Activated naive CD4-positive, alpha-beta T cell treated with anti-CD3 and anti-CD28 coated beads, Interleukin-2, amount 10 ng/mL, durations not matched to agents 7 days and 5 days (primary cell): Measurements from ENCODE around the gene CCNL2.
"Not testable (repeated sequence)": the region's sequence is repeated elsewhere in the genome, so short reads cannot be mapped to it uniquely, and the experiment has no call there.

ENCODE experiments used
- CTCF ChIA-PET: fragments of 350-600 bp; sonication (Branson Sonifier 250); formaldehyde crosslinking; loops from one replicate; lab custom pipeline; 2021; ENCODE audit warnings: antibody characterized with exemption; lab: Charles Lee
- DNase-seq: peaks from one replicate; pipeline ENCODE4 v3.0.0-alpha.2; 2020
- H3K27ac Mint-ChIP-seq: one replicate; pipeline ENCODE4 v1.8.0; 2021; ENCODE audit warnings: mild to moderate bottlenecking, moderate library complexity, mixed read lengths
- H3K27me3 Mint-ChIP-seq: one replicate; pipeline ENCODE4 v1.8.0; 2021; ENCODE audit warnings: mild to moderate bottlenecking, mixed read lengths
- H3K36me3 Mint-ChIP-seq: one replicate; pipeline ENCODE4 v1.8.0; 2021; ENCODE audit warnings: mixed read lengths
- H3K4me1 Mint-ChIP-seq: one replicate; pipeline ENCODE4 v1.8.0; 2021; ENCODE audit warnings: mixed read lengths
- H3K4me3 Mint-ChIP-seq: one replicate; pipeline ENCODE4 v1.8.0; 2021; ENCODE audit warnings: mild to moderate bottlenecking, moderate library complexity, mixed read lengths
- H3K9me3 Mint-ChIP-seq: one replicate; pipeline ENCODE4 v1.8.0; 2021; ENCODE audit warnings: mixed read lengths

Gene CCNL2

DNA sequence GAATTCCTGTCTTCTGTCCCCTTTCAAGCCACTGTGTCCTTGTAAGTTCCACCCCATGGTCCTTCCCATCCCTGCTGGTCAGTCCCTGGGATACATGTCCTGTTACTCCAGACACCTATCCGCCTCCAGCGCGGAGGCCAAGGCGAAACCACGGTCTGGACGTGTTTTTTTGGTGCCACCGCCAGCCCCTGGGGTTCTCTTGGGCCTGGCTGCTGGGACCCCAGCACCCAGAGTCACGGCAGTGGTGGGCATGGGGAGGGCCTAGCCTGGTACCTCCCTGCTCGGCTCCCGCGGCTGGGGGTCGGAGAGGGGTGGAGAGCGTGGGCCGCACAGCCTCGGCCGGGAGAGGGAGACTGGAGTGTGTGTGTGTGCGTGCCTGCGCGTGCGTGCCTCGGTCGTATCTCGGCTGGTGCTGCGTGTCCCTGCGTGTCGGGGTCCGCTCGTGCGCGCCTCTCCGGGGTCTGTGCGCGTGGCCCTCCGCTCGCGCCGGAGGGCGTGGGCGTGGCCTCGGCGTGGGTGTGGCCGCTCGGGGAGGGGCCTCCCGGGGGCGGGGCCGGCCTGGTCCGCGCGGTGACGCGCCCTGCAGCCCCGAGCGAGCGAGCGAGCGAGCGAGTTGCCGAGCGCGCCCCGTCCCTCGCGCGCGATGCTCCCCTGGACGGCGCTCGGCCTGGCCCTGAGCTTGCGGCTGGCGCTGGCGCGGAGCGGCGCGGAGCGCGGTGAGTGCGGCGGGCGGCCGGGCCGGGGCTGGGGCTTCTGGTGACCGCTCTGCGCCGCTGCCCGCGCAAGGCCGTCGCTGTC is 36.2 kb upstream of the CCNL2 start, which contains the start of gene VWA1:
TSS of gene VWA1 (plus strand) at position 585 of the 798 bp plus-strand sequence. CDS start at position 644, 59 bp downstream.
- H3K4me3 Mint-ChIP-seq = peak within 1 kb of the TSS; percentile 50
- H3K27ac Mint-ChIP-seq = no peak within 1 kb of the TSS
- DNase-seq = peak; percentile 74
- CTCF ChIA-PET = no interaction called here
- H3K9me3 Mint-ChIP-seq = no peaks in the 10 kb centered on the region
- H3K4me1 Mint-ChIP-seq = peaks cover 9% of the 10 kb centered on the region
- H3K36me3 Mint-ChIP-seq = no peaks in the 10 kb centered on the region
- H3K27me3 Mint-ChIP-seq = peaks cover 84% of the 10 kb centered on the region

DNA sequence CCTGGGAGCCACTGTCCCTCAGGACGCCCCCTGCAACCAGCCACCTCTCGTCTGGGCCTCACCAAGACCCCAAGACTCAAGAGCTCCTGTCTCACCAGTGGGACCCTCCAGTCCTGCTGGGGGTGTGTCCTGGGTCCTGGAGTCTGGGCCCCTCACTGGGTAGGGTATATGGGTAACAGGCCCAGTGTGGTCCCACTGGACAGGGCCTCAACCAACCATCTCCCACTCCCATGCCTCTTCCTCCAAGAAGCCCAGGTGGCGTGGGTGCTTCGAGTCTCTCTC is 35.6 kb upstream of the CCNL2 start:
- no peak for DNase-seq
- peak overlapping the region; percentile 18 for H3K4me3 Mint-ChIP-seq
- no peaks in the 10 kb centered on the region for H3K36me3 Mint-ChIP-seq
- H3K9me3 Mint-ChIP-seq = no peaks in the 10 kb centered on the region
- H3K27ac Mint-ChIP-seq = no peak overlapping the region
- CTCF ChIA-PET = interaction anchor here (1.3 to 1.6 kb wide), 2 partner anchors 27 to 59 kb away, joined by 3 to 4 read pairs; partner anchors contain the start of gene AURKAIP1
- peaks cover 9% of the 10 kb centered on the region for H3K4me1 Mint-ChIP-seq
- H3K27me3 Mint-ChIP-seq = peaks cover 83% of the 10 kb centered on the region

DNA sequence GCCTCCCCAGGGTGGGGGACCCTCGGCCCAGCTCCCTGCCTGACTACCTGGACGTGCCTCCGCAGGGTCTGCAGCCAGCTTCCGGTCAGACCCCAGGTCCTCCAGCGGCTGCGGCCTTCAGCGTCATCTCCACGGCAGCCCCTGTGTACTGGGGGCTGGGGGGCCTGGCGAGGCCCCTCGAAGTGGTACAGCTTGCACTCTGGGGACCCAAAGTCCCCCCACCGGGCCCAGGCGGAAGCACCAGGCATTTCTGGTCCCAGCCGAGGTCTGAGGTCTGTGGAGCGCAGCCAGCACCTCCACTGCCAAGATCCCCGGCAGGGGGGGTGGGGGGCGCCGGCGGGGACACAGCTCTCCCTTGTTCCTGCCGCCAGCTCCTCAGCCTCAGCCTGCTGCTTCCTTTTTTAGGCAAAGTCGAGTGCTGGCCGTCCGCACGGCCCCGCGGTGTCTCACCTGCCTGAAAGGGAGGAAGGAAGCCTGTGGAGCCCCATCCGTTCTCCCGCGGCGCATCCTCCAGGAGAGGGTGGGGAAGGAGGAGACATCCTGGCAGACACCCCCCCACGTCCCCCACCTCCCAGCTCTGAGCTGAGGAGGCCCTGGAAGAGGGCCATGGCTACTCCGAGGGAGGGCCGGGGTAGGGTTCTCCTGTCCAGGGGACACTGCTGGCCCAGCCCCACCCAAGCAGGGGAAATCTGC is 35.1 kb upstream of the CCNL2 start:
- Mint-ChIP-seq H3K4me1 (peaks cover 9% of the 10 kb centered on the region), H3K27me3 (peaks cover 88% of the 10 kb centered on the region), H3K27ac (no peak overlapping the region), H3K36me3 (no peaks in the 10 kb centered on the region), H3K9me3 (no peaks in the 10 kb centered on the region), H3K4me3 (no peak overlapping the region)
- no peak for DNase-seq
- CTCF ChIA-PET = interaction anchor here (1.0 to 1.6 kb wide), 3 partner anchors 26 to 59 kb away, joined by 3 to 4 read pairs (median 4); partner anchors contain the start of gene AURKAIP1

DNA sequence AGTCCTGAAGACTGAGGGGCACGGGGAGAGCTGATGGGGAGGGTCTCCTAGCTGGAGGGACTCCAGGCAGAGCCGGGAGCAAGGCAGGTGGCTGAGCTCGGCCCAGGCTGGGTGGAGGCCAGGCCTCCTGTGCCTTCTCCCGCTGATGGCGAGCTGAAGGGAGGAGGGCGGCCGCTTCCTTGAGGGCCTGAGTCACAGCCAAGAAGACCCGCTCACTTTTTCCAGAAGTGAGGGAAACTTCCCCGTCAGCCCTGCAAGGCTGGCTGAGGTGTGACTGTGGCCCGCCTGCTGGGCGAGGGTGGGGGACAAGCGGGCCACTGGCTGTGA is 34.6 kb upstream of the CCNL2 start:
- Mint-ChIP-seq H3K27ac (no peak overlapping the region), H3K4me3 (no peak overlapping the region), H3K27me3 (peaks cover 90% of the 10 kb centered on the region), H3K36me3 (no peaks in the 10 kb centered on the region), H3K9me3 (no peaks in the 10 kb centered on the region), H3K4me1 (peaks cover 9% of the 10 kb centered on the region)
- CTCF ChIA-PET = interaction anchor here (1.0 to 1.6 kb wide), 3 partner anchors 26 to 58 kb away, joined by 3 to 4 read pairs (median 4); partner anchors contain the start of gene AURKAIP1
- DNase-seq = no peak

DNA sequence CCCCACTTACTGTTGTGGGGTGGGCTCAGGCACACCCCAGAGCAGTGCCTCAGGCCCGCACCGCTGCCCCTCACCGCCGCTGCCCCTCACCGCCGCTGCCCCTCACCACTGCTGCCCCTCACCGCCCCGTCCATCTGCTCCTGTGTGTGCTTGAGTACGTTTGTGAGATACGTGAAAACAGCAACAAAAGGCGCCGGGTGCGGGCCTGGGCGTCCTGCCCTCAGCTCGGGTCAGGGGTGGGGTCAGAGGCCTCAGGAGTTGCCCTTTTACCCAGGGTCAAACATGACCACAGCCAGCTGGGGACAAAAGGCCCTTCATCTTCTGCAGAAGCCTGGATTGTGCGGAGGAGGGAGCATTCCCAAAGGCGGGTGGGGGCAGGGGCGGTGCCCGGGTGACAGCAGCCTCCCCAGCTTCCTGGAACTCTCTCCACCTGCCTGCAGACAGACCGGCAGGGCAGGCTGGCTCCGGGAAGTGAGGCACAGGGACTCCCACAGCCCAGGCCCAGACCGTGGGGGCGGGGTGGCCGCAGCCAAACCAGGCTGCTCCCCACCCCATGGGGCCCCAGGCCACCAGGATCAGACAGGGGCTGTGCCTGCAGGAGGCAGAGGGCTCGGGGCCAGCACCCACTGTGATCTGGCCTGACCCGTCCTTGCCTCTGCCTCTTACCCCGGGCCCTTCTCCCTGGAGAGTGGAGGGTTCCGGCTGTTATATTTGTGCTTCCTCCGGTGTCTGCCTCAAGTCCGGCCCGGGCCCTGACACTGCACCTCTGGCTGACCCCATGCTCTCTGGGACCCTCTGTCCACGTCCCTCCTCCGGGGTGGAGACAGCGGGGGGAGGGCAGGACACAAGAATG is 34.0 kb upstream of the CCNL2 start:
- H3K4me1 Mint-ChIP-seq = peaks cover 12% of the 10 kb centered on the region

DNA sequence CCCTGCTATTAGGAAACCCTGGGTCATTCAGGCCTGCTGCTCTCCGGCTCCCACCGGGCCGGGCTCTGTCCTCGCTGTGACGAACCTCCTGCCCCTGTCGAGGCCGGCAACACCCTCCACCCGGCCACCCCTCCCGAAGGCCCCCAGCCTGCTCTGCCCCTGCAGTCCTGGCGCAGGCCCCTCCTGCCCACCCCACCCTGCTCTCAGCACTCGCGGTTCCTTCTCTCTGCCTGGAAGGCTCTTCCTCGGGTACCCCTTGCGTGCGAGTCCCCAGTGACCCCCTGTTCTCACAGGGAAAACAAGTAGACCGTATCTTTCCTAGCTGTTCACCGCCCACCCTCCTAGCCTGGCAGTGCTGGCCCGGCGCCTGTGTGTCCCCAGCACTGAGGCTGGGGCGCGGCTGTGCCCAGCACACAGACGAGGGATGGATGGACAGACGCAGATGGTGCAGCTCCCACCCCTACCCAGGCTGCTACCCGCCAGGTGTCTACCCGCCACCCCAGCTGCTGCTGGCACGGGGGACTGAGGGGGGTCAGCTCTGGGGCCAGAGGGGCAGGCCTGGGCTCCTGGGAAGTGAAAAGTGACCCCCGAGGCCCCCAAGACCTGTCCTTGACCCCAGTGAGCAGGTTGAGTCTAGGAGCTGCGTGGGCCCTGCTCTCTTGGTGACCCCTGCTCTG is 33.3 kb upstream of the CCNL2 start:
- H3K27me3 Mint-ChIP-seq = peaks cover 84% of the 10 kb centered on the region
- CTCF ChIA-PET = interaction anchor here (2.1 kb wide), 1 partner anchor 9 kb away, joined by 9 read pairs; no protein-coding TSS in a partner anchor
- H3K27ac Mint-ChIP-seq = no peak overlapping the region
- H3K4me1 Mint-ChIP-seq = peaks cover 12% of the 10 kb centered on the region
- H3K4me3 Mint-ChIP-seq = no peak overlapping the region
- no peaks in the 10 kb centered on the region for H3K9me3 Mint-ChIP-seq
- DNase-seq = no peak
- H3K36me3 Mint-ChIP-seq = no peaks in the 10 kb centered on the region

More for the DNA sequence above, 34.0 kb upstream of the CCNL2 start:
- peaks cover 90% of the 10 kb centered on the region for H3K27me3 Mint-ChIP-seq
- no peak overlapping the region for H3K4me3 Mint-ChIP-seq
- no peaks in the 10 kb centered on the region for H3K9me3 Mint-ChIP-seq
- H3K36me3 Mint-ChIP-seq = no peaks in the 10 kb centered on the region
- no peak for DNase-seq
- CTCF ChIA-PET = interaction anchor here (1.3 to 1.6 kb wide), 2 partner anchors 25 to 58 kb away, joined by 3 to 4 read pairs; partner anchors contain the start of gene AURKAIP1
- H3K27ac Mint-ChIP-seq = no peak overlapping the region

DNA sequence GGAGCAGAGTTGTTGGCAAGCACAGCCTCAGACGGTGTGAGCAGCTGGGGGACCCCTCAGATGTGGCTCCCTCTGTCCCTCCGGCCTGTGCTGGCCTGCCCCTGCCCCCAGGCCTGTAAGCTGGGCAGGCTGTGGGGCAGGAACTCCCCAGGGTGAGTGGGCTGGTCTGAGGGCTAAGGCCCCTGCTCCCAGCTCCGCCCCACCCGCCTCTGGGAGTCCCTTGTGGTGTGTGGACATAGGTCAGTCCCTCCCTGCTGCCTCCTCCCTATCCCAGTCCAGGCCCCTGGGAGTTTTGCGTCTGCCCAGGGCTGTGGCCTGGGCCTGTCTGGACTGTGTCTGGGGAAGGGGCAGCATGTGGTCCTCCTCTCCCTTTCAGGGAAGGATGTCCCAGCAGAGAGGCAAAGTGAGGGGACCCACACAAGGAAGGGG is 32.7 kb upstream of the CCNL2 start:
- DNase-seq = no peak
- CTCF ChIA-PET = interaction anchor here (2.1 kb wide), 1 partner anchor 9 kb away, joined by 9 read pairs; no protein-coding TSS in a partner anchor
- Mint-ChIP-seq H3K9me3 (no peaks in the 10 kb centered on the region), H3K36me3 (no peaks in the 10 kb centered on the region), H3K4me3 (no peak overlapping the region), H3K27me3 (peaks cover 83% of the 10 kb centered on the region), H3K4me1 (peaks cover 12% of the 10 kb centered on the region), H3K27ac (no peak overlapping the region)

DNA sequence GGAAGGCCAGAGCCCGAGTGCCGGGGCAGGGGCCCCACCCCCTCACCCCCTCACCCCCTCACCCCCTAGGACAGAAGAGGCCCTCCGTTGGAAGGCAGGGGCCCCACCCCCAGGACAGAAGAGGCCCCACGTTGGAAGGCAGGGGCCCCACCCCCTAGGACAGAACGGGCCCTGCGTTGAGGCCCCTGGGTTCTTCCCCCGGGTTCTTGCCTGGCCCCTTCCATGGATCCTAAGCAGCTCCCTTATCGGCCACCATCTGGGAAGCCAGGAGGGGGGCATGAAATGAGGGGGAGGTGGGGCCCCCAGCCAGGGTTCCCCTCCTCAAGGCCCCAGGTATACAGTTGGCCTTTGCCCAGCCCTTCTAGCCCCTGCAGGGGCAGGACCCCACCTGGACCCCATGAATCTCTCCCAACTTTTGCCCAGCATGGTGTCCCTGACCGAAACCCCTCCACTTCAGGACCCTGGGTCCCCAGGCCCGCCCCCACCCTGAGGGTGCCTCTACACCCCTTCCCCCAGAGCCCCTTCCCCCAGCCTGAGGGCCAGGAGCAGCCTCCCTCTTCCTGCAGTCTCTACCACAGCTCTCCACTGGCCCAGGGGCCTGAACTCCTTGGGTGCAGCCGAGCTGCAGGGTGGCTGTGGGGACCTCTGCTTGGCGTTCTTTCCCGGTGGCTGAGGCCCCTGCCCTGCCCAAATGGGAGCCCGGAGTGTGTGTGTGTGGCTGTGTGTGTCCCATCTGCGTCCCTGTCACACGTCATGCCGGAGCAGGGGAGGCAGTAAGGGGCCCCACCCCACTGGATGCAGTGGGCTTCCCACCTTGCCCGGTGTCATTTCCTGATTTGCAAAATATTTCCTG is 32.1 kb upstream of the CCNL2 start:
- no peaks in the 10 kb centered on the region for H3K36me3 Mint-ChIP-seq
- CTCF ChIA-PET = interaction anchor here (1.1 to 2.1 kb wide), 2 partner anchors 10 to 13 kb away, joined by 3 to 9 read pairs; no protein-coding TSS in a partner anchor
- H3K4me3 Mint-ChIP-seq = no peak overlapping the region
- H3K27me3 Mint-ChIP-seq = peaks cover 83% of the 10 kb centered on the region
- DNase-seq = no peak
- H3K9me3 Mint-ChIP-seq = no peaks in the 10 kb centered on the region
- peaks cover 10% of the 10 kb centered on the region for H3K4me1 Mint-ChIP-seq
- H3K27ac Mint-ChIP-seq = no peak overlapping the region

DNA sequence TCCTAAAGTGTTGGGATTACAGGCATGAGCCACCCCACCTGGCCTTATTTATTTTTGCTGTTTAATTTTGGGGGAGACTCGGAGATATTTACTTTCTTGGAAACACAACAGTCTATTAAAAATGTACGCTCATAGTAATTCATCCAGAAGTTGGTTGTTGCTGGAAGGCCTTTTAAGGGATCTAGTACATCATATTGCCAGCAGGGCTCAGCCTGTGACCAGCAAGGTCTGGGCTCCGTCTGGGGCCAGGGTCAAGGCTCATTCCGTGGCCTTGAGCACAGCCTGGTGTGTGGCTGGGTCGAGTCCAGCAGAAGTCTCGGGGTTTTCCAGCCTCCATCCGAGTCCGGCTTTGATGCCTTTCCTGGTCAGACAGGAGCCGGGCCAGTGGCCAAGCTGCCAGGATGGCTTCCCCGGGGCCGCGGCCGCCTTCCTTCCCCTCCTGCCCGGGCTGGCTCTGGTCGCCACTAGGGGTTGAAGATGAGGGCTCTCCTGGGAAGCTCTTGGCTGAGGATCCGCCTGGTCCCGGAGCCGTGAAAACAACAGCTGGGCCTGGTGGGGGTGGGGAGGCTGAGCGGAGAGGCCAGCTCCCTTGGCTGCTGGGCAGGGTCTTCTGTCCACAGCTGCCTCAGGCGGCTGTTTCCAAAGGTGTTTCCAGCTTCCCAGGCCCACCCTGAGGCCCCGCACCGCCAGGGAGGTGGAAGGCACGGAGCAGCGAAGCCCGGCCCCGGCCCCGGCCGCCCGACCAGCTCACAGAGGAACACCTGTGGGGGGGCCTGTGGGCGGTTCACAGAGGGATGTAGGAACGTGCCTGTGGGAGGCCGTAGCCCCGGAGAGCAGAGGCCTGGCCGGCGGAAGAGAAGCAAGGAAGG is 31.2 kb upstream of the CCNL2 start:
- Mint-ChIP-seq H3K27ac (no peak overlapping the region), H3K9me3 (no peaks in the 10 kb centered on the region), H3K27me3 (peaks cover 86% of the 10 kb centered on the region), H3K4me3 (no peak overlapping the region), H3K36me3 (no peaks in the 10 kb centered on the region), H3K4me1 (peaks cover 9% of the 10 kb centered on the region)
- DNase-seq = no peak
- CTCF ChIA-PET = interaction anchor here (1.1 to 2.1 kb wide), 2 partner anchors 11 to 12 kb away, joined by 3 to 9 read pairs; no protein-coding TSS in a partner anchor

DNA sequence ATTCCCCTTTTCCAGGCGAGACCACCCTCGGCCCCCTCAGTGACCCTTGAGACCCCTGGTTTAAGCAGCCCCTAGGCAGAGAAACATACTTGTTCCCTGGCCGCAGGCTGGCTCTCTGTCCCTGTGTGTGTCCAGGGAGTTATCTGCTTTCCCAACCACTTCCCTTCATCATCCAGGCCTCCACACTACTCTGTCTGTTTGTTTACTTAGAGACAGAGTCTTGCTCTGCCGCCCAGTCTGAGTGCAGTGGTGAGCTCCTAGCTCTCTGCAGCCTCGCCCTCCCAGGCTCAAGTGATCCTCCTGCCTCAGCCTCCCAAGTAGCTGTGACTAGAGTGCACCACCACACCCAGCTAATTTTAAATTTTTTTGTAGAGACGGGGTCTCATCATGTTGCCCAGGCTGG is 30.5 kb upstream of the CCNL2 start:
- no peak overlapping the region for H3K4me3 Mint-ChIP-seq
- CTCF ChIA-PET = no interaction called here
- peaks cover 86% of the 10 kb centered on the region for H3K27me3 Mint-ChIP-seq
- DNase-seq = no peak
- no peaks in the 10 kb centered on the region for H3K9me3 Mint-ChIP-seq
- H3K27ac Mint-ChIP-seq = no peak overlapping the region
- no peaks in the 10 kb centered on the region for H3K36me3 Mint-ChIP-seq
- peaks cover 4% of the 10 kb centered on the region for H3K4me1 Mint-ChIP-seq

DNA sequence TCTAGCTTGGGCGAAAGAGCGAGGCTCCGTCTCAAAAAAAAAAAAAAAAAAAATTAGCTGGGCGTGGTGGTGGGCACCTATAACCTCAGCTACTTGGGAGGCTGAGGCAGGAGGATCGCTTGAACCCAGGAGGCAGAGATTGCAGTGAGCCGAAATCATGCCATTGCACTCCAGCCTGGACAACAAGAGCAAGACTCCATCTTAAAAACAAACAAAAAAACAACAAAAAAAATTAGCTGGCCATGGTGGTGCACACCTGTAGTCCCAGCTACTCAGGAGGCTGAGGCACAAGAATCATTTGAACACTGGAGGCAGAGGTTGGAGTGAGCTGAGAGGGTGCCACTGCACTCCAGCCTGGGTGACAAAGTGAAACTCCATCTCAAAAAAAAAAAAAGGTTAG is 29.8 kb upstream of the CCNL2 start:
- H3K27me3 Mint-ChIP-seq = peaks cover 85% of the 10 kb centered on the region
- not testable (repeated sequence) for H3K9me3 Mint-ChIP-seq, H3K4me3 Mint-ChIP-seq, H3K4me1 Mint-ChIP-seq, H3K36me3 Mint-ChIP-seq, H3K27ac Mint-ChIP-seq, DNase-seq
- CTCF ChIA-PET = interaction anchor here (1.5 kb wide), 1 partner anchor 12 kb away, joined by 6 read pairs; no protein-coding TSS in a partner anchor

DNA sequence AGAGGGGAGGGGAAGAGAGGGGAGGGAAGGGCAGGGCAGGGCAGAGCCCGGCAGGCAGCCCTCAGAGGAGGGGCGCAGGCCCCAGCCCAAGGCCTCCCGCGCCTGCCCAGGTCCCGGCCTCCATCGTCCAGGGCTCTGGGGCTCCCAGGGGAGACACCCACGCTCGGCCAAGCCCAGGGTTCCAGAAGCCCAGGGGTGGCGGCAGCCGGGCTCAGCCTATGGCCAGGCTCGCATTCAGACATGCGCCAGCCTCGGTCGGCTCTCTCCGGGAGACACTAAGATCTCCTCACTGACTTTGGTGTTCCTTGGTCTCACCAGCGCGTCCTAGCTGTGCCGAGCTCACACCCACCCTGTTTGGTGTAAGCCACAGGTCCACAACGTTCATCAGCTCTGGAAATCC is 29.0 kb upstream of the CCNL2 start:
- Mint-ChIP-seq H3K27ac (no peak overlapping the region), H3K9me3 (no peaks in the 10 kb centered on the region), H3K4me1 (peaks cover 4% of the 10 kb centered on the region), H3K36me3 (no peaks in the 10 kb centered on the region), H3K4me3 (no peak overlapping the region), H3K27me3 (peaks cover 79% of the 10 kb centered on the region)
- CTCF ChIA-PET = interaction anchor here (1.5 kb wide), 1 partner anchor 13 kb away, joined by 6 read pairs; no protein-coding TSS in a partner anchor
- DNase-seq = no peak
